GM12892 (cell line): ENCODE results near the gene GDF15.

Experiments used
- POLR2A ChIP-seq: IDR thresholded peaks from 2 replicates; pipeline ENCODE4 v1.6.1; 2011; ENCODE audit warnings: low read depth, low read length, control low read depth
- POLR2AphosphoS5 ChIP-seq: IDR thresholded peaks from 2 replicates; pipeline ENCODE4 v1.6.1; 2011; ENCODE audit warnings: low read depth, low read length, control low read depth
- TAF1 ChIP-seq: IDR thresholded peaks from 2 replicates; pipeline ENCODE4 v1.6.1; 2011; ENCODE audit warnings: low read depth, mild to moderate bottlenecking, control low read depth, low read length, borderline replicate concordance

GRCh38 chr19:18433735-18434398, 47.9 kb downstream of the GDF15 start:
- no peak for TF ChIP-seq POLR2AphosphoS5
- TF ChIP-seq TAF1, result no peak
- TF ChIP-seq POLR2A, result no peak
